Calu3 (cell line): ENCODE data around the gene NCR3LG1. TPM values are rescaled to one million over a fixed set of nuclear protein-coding genes. Genes with fewer than 3 reads are reported as not detected.
"Not testable (repeated sequence)": the region's sequence is repeated elsewhere in the genome, so short reads cannot be mapped to it uniquely, and the experiment has no call there.

Experiments used
- BruUV-seq: library from RNA; stranded (reverse); fragments of 400-500 nt; replicated peaks from 2 replicates; lab custom pipeline; 2021; lab: Mats Ljungman, UMichigan
- CTCF ChIA-PET: fragments of 300-600 bp; sonication (Branson Sonifier 250); formaldehyde crosslinking; loops from one replicate; lab custom pipeline; 2022; ENCODE audit warnings: antibody characterized with exemption; lab: Charles Lee
- DNase-seq: peaks from one replicate; pipeline ENCODE4 v3.0.0; 2022
- H3K27ac Mint-ChIP-seq: one replicate; pipeline ENCODE4 v1.8.0; 2022; ENCODE audit warnings: mixed read lengths; ENCODE audit not compliant: unreplicated experiment
- H3K27me3 Mint-ChIP-seq: one replicate; pipeline ENCODE4 v1.8.0; 2022; ENCODE audit warnings: mixed read lengths; ENCODE audit not compliant: unreplicated experiment
- H3K36me3 Mint-ChIP-seq: one replicate; pipeline ENCODE4 v1.8.0; 2022; ENCODE audit warnings: mild to moderate bottlenecking, moderate library complexity, mixed read lengths; ENCODE audit not compliant: insufficient read depth, unreplicated experiment
- H3K4me1 Mint-ChIP-seq: one replicate; pipeline ENCODE4 v1.8.0; 2022; ENCODE audit warnings: mild to moderate bottlenecking, low read depth, mixed read lengths; ENCODE audit not compliant: unreplicated experiment
- H3K4me3 Mint-ChIP-seq: one replicate; pipeline ENCODE4 v1.8.0; 2022; ENCODE audit warnings: mild to moderate bottlenecking, low read depth, moderate library complexity, mixed read lengths; ENCODE audit not compliant: unreplicated experiment
- H3K9me3 Mint-ChIP-seq: one replicate; pipeline ENCODE4 v1.8.0; 2022; ENCODE audit warnings: low read depth, mixed read lengths; ENCODE audit not compliant: unreplicated experiment
- intact Hi-C: fragments of 100-400 bp; cut with micrococcal nuclease; formaldehyde crosslinking; loops from one replicate; pipeline ENCODE4 v1.10.0; 2022; ENCODE audit not compliant: unreplicated experiment
- total RNA-seq: library from RNA; stranded (reverse); gene quantifications from 2 replicates; pipeline ENCODE4 v1.2.3, GENCODE V29; 2022
- TF ChIP-seq, protein P1 (sequence below): fragments of 200-600 bp; IDR thresholded peaks from one replicate; pipeline ENCODE4 v1.8.0; 2022; ENCODE audit warnings: antibody characterized with exemption; ENCODE audit not compliant: unreplicated experiment

Gene NCR3LG1
- total RNA-seq, 1 experiment from 2014 or later: 3.1 TPM

DNA sequence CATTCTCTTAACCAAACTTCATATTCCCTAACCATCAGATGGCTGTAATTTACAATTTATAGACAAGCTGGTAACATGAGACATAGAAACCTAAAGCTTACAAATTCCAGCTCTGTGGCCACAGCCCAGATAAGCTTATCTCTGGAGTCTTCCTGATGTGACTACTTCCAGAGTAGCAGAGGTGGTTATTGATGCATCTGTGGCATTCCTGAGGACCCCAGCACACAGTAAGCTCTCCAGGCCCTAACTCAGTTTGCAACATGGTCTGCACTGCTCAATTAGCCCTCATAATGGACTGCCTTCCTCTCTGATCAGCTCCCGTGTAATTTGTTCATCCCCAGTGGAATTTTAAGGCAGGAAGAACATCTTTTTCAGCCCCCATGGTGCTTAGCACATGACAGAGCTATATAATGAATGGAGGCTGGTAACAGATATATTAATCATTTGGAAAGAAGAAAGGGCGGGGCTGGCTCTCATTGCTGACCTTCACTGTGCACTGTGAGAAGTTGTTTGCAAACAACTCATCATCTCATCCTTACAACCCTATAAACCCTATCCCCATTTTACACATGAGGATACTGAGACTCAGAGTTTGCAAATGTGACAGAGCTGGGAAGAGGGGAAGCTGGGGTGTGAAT, 67.0 kb downstream of the NCR3LG1 start:
- TF ChIP-seq, protein P1, sequence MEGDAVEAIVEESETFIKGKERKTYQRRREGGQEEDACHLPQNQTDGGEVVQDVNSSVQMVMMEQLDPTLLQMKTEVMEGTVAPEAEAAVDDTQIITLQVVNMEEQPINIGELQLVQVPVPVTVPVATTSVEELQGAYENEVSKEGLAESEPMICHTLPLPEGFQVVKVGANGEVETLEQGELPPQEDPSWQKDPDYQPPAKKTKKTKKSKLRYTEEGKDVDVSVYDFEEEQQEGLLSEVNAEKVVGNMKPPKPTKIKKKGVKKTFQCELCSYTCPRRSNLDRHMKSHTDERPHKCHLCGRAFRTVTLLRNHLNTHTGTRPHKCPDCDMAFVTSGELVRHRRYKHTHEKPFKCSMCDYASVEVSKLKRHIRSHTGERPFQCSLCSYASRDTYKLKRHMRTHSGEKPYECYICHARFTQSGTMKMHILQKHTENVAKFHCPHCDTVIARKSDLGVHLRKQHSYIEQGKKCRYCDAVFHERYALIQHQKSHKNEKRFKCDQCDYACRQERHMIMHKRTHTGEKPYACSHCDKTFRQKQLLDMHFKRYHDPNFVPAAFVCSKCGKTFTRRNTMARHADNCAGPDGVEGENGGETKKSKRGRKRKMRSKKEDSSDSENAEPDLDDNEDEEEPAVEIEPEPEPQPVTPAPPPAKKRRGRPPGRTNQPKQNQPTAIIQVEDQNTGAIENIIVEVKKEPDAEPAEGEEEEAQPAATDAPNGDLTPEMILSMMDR: no peak
- CTCF ChIA-PET: interaction anchor here (1.5 to 2.0 kb wide), 2 partner anchors 11 to 17 kb away, joined by 3 to 7 read pairs; no protein-coding TSS in a partner anchor
- Mint-ChIP-seq H3K4me3 (no peak overlapping the region), H3K27me3 (peaks cover 91% of the 10 kb centered on the region), H3K27ac (no peak overlapping the region), H3K36me3 (no peaks in the 10 kb centered on the region), H3K4me1 (peaks cover 2% of the 10 kb centered on the region), H3K9me3 (no peaks in the 10 kb centered on the region)
- DNase-seq: no peak
- intact Hi-C loops: no loop called here
- no TSS peak for BruUV-seq

DNA sequence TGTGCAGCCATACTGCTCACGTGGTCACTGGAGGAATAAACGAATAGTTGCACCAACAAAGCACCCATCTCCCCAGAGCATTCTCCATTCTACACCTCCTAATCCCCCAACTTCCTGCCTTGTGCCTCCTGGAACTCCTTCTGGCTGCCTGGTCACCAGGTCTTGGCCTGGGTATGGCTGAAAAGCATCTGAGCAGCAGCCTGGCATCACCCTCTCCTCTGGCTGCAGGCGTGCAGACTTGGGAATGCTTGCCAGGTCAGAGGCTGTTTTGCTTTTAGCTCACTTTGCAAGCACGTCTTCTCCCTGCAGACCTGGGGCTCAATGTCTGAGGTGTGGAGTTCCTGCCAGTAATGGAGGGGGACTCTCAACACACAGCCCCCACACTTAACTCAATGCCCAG, 70.2 kb downstream of the NCR3LG1 start:
- TF ChIP-seq, protein P1: no peak
- DNase-seq: no peak
- peaks cover 10% of the 10 kb centered on the region for H3K4me1 Mint-ChIP-seq
- no peak overlapping the region for H3K4me3 Mint-ChIP-seq
- CTCF ChIA-PET: interaction anchor here (1.3 kb wide), 1 partner anchor 67 kb away, joined by 3 read pairs; no protein-coding TSS in a partner anchor
- BruUV-seq: no TSS peak
- H3K27me3 Mint-ChIP-seq: peaks cover 64% of the 10 kb centered on the region
- intact Hi-C loops: no loop called here
- no peaks in the 10 kb centered on the region for H3K36me3 Mint-ChIP-seq
- no peak overlapping the region for H3K27ac Mint-ChIP-seq
- H3K9me3 Mint-ChIP-seq: no peaks in the 10 kb centered on the region

DNA sequence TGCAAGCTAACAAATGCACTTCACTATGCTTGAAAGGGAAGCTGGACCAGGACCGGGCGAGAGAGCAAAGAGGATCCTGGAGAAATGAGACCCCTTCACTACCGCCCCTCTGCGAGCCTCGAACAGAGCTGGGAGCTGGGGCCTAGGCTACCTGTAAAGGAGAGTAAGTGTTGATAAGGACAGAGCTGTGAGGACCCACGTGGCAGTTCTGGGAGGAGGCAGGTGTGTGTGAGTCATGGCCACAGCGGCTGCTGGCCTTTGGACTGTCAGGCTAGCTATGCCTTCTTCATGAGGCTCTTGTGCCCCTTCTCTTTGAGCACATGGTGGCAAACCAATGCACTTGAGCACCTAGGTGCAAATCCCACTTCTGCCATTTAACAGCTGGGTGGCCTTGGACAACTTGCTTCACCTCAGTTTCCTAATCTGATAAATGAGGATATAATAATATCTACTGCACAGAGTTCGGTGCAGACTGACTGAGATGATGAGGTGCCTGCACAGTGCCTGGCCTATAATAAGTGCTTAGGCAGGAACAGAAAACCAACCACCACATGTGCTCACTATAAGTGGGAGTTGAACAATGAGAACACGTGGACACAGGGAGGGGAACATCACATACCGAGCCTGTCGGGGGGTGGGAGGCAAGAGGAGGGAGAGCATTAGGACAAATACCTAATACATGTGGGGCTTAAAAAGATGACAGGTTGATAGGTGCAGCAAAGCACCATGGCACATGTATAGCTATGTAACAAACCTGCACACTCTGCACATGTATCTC, 72.1 kb downstream of the NCR3LG1 start:
- Mint-ChIP-seq H3K27ac (no peak overlapping the region), H3K9me3 (no peaks in the 10 kb centered on the region), H3K36me3 (no peaks in the 10 kb centered on the region), H3K4me1 (peaks cover 10% of the 10 kb centered on the region), H3K27me3 (peaks cover 66% of the 10 kb centered on the region), H3K4me3 (no peak overlapping the region)
- intact Hi-C loops: no loop called here
- DNase-seq: peak; percentile 68
- TF ChIP-seq, protein P1: no peak
- CTCF ChIA-PET: interaction anchor here (0.6 to 1.3 kb wide), 4 partner anchors 12 to 156 kb away, joined by 3 to 9 read pairs (median 6); no protein-coding TSS in a partner anchor
- BruUV-seq: no TSS peak

DNA sequence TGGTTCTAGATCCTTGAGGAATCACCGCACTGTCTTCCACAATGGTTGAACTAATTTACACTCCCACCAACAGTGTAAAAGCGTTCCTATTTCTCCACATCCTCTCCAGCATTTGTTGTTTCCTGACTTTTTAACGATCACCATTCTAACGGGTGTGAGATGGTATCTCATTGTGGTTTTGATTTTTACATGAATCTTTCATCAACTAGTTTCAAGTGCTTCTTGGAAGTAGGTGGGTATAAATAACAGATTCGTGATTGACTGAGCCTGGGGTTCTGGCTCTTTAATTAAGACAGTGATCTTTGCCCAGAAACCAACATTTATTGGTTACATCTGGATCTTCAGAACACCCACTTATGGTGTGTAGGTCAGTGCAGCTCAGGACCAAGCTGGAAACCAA, 74.6 kb downstream of the NCR3LG1 start:
- H3K4me1 Mint-ChIP-seq, H3K9me3 Mint-ChIP-seq, BruUV-seq, CTCF ChIA-PET, H3K4me3 Mint-ChIP-seq, intact Hi-C loops, DNase-seq, H3K36me3 Mint-ChIP-seq, H3K27ac Mint-ChIP-seq: not testable (repeated sequence)
- peaks cover 62% of the 10 kb centered on the region for H3K27me3 Mint-ChIP-seq

Other genes with a start within 250 kb of the NCR3LG1 start
- gene PIK3C2A, start 143.8 kb upstream of the NCR3LG1 start, total RNA-seq: 70.2 and 75.9 TPM in 2 replicates
- 53.2 and 58.6 TPM in 2 replicates for gene NUCB2, start 75.1 kb upstream of the NCR3LG1 start, total RNA-seq
- gene KCNJ11, start 36.9 kb downstream of the NCR3LG1 start, total RNA-seq: 2.4 and 2.9 TPM in 2 replicates
- gene ABCC8, start 125.0 kb downstream of the NCR3LG1 start, total RNA-seq: 0.76 and 1.0 TPM in 2 replicates
- gene USH1C, start 192.6 kb downstream of the NCR3LG1 start, total RNA-seq: 17.5 and 32.1 TPM in 2 replicates
- gene OTOG, start 195.5 kb downstream of the NCR3LG1 start, total RNA-seq: 0.32 TPM in 1 of 2 replicates, not detected in the other